ENCODE results near the gene CELSR2.

Gene CELSR2

DNA sequence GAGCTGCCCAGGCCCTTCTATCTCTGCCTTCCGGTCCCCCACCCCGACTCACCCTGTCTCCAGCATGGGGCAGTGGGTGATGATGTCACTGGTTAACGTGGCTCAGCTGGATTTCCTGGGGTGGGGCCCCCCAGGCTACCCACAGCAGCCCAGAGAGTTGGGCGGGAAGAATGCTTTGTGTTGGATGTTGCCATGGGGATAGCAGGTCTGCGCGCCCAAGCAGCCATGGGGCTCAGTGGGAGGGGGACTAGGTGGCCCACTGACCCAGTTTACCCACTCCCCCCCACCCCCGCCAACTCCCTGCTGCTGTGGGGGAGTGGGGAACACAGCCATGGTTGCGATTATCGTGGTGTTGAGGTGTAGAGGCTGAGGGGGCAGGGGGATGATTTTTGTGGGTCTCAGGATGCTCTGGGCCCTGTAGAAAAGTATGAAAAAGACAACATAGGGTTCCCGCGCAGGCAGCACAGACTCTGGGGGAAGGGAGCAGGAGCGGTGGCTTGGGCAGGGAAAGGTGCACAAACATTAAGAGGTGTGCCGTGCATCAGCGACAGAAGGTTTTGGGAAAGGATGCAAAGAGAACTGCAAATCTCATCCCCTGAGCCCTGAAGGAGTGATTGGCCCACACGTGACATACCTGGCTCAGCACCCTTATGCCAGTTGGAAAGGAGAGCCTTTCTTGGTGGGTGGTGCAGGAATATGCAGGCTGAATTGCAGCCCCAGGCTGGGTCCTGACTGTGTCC is 8.5 kb downstream of the CELSR2 start:
- Histone ChIP-seq H3K27ac (ENCODE audit: poor library complexity, severe bottlenecking) (peak overlapping the region; percentile 68), H3K27me3 (ENCODE audit: insufficient read depth, poor library complexity, severe bottlenecking) (no peaks in the 10 kb centered on the region), H3K9me3 (ENCODE audit: severe bottlenecking) (no peaks in the 10 kb centered on the region), H3K4me1 (ENCODE audit: insufficient read depth, poor library complexity, severe bottlenecking) (peaks cover 36% of the 10 kb centered on the region), H3K36me3 (ENCODE audit: low read depth) (peaks cover 14% of the 10 kb centered on the region; the same call in 1 of the 2 replicates), H3K4me3 (ENCODE audit: severe bottlenecking) (no peak overlapping the region)
- ATAC-seq (ENCODE audit: low read depth) (no peak), DNase-seq (ENCODE audit: low spot score) (no peak)
- TF ChIP-seq, protein P1, sequence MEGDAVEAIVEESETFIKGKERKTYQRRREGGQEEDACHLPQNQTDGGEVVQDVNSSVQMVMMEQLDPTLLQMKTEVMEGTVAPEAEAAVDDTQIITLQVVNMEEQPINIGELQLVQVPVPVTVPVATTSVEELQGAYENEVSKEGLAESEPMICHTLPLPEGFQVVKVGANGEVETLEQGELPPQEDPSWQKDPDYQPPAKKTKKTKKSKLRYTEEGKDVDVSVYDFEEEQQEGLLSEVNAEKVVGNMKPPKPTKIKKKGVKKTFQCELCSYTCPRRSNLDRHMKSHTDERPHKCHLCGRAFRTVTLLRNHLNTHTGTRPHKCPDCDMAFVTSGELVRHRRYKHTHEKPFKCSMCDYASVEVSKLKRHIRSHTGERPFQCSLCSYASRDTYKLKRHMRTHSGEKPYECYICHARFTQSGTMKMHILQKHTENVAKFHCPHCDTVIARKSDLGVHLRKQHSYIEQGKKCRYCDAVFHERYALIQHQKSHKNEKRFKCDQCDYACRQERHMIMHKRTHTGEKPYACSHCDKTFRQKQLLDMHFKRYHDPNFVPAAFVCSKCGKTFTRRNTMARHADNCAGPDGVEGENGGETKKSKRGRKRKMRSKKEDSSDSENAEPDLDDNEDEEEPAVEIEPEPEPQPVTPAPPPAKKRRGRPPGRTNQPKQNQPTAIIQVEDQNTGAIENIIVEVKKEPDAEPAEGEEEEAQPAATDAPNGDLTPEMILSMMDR (IDR thresholded peaks at IDR 0.05; ENCODE audit: poor library complexity, severe bottlenecking): no peak

DNA sequence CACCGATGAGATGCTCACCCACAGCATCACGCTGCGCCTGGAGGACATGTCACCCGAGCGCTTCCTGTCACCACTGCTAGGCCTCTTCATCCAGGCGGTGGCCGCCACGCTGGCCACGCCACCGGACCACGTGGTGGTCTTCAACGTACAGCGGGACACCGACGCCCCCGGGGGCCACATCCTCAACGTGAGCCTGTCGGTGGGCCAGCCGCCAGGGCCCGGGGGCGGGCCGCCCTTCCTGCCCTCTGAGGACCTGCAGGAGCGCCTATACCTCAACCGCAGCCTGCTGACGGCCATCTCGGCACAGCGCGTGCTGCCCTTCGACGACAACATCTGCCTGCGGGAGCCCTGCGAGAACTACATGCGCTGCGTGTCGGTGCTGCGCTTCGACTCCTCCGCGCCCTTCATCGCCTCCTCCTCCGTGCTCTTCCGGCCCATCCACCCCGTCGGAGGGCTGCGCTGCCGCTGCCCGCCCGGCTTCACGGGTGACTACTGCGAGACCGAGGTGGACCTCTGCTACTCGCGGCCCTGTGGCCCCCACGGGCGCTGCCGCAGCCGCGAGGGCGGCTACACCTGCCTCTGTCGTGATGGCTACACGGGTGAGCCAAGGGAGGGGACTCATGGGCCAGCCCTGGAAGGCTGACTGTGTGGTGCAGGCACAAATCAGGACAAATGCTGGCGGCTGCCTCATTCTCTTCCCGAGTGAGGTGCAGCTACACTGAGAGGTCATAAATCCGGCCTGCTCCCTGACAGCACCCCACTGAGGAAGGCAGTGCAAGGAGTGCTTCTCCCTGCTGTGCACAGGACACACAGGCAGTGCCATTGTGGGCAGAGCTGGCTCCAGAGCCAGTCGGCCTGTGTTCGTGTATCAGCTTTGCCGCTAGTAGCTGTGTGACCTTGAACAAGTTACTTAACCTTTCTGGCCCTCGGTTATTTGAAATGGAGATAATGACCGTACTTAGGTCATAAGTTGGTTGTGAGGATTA is 9.4 kb downstream of the CELSR2 start:
- Histone ChIP-seq H3K27ac (ENCODE audit: poor library complexity, severe bottlenecking) (no peak overlapping the region), H3K9me3 (ENCODE audit: severe bottlenecking) (no peaks in the 10 kb centered on the region), H3K36me3 (ENCODE audit: low read depth) (peaks cover 15% of the 10 kb centered on the region; the same call in 1 of the 2 replicates), H3K4me1 (ENCODE audit: insufficient read depth, poor library complexity, severe bottlenecking) (peaks cover 37% of the 10 kb centered on the region), H3K27me3 (ENCODE audit: insufficient read depth, poor library complexity, severe bottlenecking) (no peaks in the 10 kb centered on the region), H3K4me3 (ENCODE audit: severe bottlenecking) (no peak overlapping the region)
- no peak for ATAC-seq (ENCODE audit: low read depth)
- DNase-seq (ENCODE audit: low spot score): no peak
- TF ChIP-seq, protein P1 (IDR thresholded peaks at IDR 0.05; ENCODE audit: poor library complexity, severe bottlenecking): no peak

DNA sequence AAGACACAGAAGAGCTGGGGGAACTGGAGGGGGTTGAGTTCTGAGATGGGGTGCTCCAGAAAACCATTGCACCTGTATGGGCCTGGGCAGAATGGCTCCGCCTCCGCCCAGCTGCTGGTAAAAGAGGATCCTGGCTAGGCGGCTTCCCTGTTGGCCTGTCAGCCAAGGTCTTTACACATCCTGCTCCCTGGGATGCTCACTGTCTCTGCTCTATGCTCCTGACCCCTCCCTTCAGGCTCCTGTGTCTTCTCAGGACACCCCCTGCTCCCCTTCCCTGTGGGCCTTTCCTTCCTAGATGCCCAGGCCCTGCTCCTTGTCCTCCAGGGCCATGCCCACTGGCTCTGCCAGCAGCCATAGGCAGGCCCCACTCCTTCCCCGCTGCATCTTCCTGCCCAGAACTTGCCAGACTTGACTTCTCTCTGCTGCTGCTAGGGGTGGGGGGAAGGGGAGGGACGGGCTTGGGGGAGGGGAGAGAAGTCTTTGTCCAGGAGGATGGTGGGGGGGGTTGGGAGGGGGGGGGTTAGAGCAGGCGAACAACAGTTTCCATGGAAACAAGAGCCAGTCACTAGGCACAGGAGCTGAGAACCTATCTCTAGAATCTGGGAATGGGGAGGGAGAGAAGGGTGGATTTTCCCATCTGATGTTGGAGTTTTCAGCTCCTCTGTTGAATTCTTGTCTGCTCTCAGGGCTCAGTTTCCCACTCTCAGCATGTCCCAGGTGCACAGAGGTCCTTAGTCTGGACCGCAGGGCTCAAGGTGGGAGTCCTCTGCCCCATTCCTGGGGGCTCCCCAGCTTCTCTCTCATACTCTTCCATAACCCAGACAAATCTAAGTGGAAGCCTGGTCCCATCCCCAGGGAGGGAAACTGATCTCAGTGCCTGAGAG is 10.6 kb downstream of the CELSR2 start:
- no peaks in the 10 kb centered on the region for H3K9me3 ChIP-seq (ENCODE audit: severe bottlenecking)
- peaks cover 21% of the 10 kb centered on the region for H3K36me3 ChIP-seq (ENCODE audit: low read depth)
- peaks cover 27% of the 10 kb centered on the region for H3K4me1 ChIP-seq (ENCODE audit: insufficient read depth, poor library complexity, severe bottlenecking)
- DNase-seq (ENCODE audit: low spot score) (no peak), ATAC-seq (ENCODE audit: low read depth) (no peak)
- H3K27ac ChIP-seq (ENCODE audit: poor library complexity, severe bottlenecking): no peak overlapping the region
- no peaks in the 10 kb centered on the region for H3K27me3 ChIP-seq (ENCODE audit: insufficient read depth, poor library complexity, severe bottlenecking)
- TF ChIP-seq, protein P1 (IDR thresholded peaks at IDR 0.05; ENCODE audit: poor library complexity, severe bottlenecking): no peak
- no peak overlapping the region for H3K4me3 ChIP-seq (ENCODE audit: severe bottlenecking)

DNA sequence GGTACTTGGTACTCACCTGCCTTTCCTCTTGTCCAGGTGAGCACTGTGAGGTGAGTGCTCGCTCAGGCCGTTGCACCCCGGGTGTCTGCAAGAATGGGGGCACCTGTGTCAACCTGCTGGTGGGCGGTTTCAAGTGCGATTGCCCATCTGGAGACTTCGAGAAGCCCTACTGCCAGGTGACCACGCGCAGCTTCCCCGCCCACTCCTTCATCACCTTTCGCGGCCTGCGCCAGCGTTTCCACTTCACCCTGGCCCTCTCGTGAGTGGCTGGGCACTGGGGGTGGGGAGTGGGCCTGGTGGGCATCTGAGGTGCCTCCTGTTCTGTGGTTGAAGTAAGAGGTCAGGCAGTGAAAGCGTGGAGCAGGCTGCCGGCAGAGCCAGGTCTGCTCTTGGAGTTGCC is 11.7 kb downstream of the CELSR2 start:
- H3K4me3 ChIP-seq (ENCODE audit: severe bottlenecking): no peak overlapping the region
- peaks cover 31% of the 10 kb centered on the region for H3K36me3 ChIP-seq (ENCODE audit: low read depth)

More for the DNA sequence above, 11.7 kb downstream of the CELSR2 start:
- DNase-seq (ENCODE audit: low spot score) (no peak), ATAC-seq (ENCODE audit: low read depth) (no peak)
- Histone ChIP-seq H3K9me3 (ENCODE audit: severe bottlenecking) (no peaks in the 10 kb centered on the region), H3K4me1 (ENCODE audit: insufficient read depth, poor library complexity, severe bottlenecking) (peaks cover 23% of the 10 kb centered on the region), H3K27ac (ENCODE audit: poor library complexity, severe bottlenecking) (no peak overlapping the region), H3K27me3 (ENCODE audit: insufficient read depth, poor library complexity, severe bottlenecking) (no peaks in the 10 kb centered on the region)
- TF ChIP-seq, protein P1 (IDR thresholded peaks at IDR 0.05; ENCODE audit: poor library complexity, severe bottlenecking): no peak
